SKM-1 (cell line): ENCODE results near the gene OTUD5.

ENCODE experiments used
- DNase-seq: peaks from one replicate; lab custom pipeline; 2025; ENCODE audit not compliant: unreplicated experiment; lab: John Stamatoyannopoulos, UW

OTUD5 gene

DNA sequence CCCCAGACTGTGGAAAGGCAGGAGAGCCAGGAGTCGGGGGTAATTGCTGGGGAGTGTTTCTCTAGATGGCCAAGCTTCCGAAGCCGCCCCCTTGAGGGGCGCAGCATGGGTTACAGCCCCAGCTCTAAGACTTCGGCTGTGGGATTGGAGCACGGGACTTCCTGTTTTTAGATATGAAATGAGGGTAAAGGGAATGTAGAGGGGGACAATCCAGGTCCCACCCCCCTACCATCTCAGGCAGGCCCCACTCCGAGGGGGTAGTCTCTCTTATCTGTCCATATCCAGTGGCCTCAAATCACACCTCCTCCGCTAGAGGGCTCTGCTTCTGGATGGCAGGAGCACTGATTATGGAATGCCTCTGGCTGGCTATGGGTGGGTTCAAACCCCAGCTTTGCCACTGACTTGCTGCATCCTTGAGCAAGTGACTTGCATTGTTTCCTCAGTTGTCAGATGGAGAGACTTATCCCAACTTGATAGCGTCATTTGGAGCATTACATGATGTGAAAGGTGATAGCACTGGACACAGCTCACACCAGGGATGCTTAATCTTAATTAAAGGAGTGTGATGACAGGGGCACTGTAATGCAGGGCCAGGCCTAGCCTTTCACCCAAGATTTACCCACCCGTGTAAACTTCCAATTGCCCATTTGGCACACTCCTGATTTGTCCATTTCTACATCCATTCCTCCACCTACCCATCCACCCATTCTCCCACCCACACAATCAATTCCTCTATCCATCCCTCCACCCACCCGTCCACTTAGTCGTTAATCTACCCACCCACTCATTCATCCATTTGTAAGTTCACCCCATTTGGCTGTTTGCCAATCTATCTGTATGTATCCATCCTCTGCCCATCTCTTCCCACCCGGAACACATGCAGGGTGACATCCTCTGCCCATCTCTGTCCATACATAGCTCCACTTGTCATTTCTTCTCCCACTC, 15.1 kb upstream of the OTUD5 start:
- DNase-seq: peak; percentile 0

GRCh38 chrX:48971249-48972219, 14.1 kb upstream of the OTUD5 start, which contains the start of gene KCND1:
Gene KCND1 (minus strand): TSS chrX:48971844. CDS start chrX:48970271, 1,573 bp downstream.
- no peak for DNase-seq

DNA sequence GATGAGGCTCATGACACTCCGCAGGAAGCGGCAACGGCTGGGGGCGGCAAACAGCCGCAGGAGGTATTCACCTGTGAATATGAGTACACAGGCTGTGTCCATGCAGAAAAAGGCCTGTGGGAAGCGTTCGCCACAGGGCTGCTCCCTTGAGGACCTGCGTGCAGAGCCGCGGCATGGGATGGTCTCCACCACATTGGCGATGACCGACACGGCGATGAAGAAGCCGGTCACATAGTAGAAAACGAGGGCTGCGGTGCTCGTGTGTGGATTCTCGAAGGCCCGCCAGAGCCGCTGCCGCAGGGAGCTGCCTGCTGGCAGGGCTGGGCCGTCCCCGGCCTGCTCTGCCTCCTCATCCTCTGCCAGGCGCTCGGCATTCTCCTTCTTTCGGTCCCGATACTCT, 12.1 kb upstream of the OTUD5 start:
- DNase-seq: no peak

DNA sequence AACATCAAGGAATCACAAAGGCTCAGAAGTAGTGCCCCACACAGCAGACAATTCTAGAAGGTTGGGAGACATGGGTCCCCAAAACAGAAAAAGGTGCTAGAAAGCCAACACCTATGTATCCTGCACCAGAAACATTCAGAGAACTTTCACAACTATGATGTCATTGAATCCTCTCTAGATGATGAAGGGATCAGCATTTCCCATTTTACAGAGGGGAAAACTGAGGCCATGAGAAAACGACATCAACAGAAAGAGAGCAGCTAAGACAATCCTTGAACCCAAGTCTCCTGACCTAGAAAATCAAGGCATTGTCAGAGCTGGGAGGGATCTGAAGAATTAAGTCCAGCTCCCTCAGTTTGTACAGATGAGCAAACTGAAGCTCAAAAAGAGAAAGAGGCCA, 11.0 kb upstream of the OTUD5 start:
- DNase-seq: no peak

DNA sequence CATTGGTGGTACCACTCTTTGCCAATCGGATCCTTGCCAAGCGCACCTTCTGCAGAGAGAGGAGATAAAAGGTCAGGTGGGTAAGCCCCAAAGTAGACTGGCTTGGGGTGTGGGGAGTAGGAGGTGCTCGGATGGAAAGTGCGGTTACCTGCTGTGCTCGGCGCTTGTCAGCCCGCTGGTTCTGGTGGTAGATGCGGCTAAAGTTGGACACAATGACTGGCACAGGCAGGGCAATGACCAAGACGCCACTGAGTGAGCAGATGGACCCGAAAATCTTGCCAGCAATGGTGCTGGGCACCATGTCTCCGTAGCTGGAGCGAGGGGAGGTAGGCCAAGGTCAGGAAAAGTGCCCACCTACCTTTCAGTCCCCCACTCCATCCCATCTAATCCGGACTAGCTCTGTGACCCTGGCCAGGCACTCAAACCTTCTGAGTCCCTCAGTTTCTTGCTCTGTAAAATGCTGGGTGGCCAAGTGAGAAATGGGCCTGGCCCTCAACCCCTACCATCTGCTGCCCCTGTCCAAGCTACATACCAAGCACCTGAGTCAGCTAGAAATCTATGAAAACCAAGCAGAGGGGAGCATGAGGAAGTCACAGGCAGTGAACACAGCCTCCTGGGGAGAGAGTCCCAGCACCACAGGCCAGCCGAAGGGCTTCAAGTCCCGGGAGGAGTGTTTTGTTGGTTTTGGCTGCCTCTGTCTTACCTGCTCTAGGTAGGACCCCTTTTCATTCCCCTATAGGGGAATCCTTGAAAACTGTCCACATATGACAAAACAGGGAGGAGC, 9.6 kb upstream of the OTUD5 start:
- DNase-seq: no peak

- no peak for DNase-seq
These were observed 8.6 kb upstream of the OTUD5 start for GRCh38 chrX:48965959-48966358.

GRCh38 chrX:48961585-48962091, 4.2 kb upstream of the OTUD5 start:
- DNase-seq: no peak

DNA sequence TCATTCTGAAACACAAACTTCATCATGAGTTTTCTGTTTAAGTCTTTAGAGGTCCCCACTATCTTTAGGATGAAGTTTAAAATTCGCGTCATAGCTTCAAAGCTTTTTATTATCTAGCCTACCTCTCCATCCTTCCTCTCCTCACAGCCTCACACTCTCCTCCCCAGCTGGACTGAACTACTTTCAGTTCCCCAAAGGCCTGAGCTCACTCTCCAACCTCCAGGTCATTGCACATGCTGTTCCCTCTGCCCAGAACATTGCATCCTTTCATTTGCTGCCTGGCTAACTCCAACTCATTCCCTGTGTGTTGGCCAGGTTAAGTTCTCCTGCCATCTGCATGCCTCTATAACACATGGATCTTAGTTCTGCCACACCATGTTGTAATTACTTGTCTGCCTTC, 2.9 kb upstream of the OTUD5 start:
- no peak for DNase-seq

- DNase-seq: no peak
These were observed 1.3 kb upstream of the OTUD5 start for GRCh38 chrX:48958635-48959094.

- DNase-seq: peak; percentile 80
These were observed 624 bp upstream of the OTUD5 start for GRCh38 chrX:48957827-48958634.

- DNase-seq: no peak
These were observed 536 bp downstream of the OTUD5 start for GRCh38 chrX:48956728-48957414.

GRCh38 chrX:48948589-48948988, 8.8 kb downstream of the OTUD5 start:
- no peak for DNase-seq

GRCh38 chrX:48945517-48946348, 11.7 kb downstream of the OTUD5 start:
- DNase-seq: no peak

DNA sequence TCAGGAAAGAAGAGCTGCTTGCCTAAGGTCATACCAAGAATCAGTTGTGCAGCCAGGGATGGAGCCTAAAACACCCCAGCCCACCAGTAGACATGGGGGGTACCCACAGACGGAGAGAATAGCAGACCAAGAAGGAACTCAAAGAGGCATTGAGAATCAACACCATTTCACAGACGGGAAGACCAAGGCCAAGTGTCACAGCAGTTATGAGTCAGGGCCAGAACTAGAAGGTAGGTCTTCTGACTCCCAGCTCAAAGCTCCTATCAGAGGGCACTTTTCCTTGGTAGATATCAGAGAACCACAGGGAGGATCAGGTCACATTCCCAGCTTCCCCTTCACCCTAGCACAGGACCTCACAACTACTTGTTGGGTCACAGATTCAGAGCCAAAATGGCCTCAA, 14.5 kb downstream of the OTUD5 start:
- no peak for DNase-seq

DNA sequence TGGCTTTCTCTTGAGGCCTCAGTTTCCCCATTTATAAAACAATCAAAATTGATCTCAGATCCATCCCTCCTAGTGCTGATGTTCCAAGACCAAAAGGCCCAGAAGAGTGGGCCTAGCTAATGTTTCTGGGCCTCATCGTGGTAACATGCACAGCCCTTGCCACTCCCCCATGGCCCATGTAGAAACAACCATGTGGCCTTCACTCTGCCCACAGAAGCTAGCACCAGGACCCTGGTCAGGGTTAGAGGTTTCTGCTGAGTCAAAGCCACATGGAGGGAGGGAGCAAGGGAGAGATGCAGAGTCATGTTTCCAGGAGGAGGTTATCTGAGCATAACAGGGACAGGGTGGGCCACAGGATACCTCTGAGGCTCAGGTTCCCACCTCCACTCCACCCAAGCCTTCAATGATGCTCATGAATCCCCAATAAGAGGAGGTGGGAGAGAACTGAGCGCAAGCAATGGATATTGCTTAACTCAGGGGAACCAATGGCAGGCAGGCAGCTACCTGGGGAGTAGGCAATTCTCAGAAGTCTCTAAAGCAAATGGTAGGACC, 16.9 kb downstream of the OTUD5 start:
- no peak for DNase-seq

DNA sequence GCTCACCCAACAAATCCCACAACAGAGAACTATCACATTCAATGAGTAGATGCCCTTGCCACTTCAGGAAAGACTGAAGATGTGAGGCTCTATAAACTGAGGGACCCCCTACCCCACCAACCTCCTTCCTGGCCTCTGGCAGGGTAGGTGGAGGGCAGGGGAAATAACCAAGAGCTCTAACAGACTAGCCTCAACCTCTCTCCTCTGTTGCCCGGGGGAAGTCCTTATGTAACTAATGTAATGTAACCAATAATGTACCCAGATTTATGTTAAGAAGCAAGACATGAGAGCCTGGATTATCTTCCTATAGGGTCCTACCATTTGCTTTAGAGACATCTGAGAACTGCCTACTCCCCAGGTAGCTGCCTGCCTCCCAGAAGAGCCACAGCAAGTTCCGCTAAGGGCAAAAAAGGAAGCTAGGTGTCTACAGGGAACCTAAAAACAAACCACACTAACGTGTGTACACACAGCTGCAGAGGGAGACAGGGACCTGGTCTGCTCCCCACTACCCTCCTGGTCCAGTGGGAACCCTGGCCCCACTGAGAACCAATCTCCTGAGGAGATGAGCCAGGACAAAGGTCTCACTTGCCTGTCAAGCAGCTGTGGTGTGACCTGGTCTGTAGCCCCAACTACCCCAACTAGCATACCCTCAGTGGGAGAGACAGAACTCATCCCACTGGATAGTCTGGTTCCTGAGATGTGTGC, 17.7 kb downstream of the OTUD5 start:
- no peak for DNase-seq

DNA sequence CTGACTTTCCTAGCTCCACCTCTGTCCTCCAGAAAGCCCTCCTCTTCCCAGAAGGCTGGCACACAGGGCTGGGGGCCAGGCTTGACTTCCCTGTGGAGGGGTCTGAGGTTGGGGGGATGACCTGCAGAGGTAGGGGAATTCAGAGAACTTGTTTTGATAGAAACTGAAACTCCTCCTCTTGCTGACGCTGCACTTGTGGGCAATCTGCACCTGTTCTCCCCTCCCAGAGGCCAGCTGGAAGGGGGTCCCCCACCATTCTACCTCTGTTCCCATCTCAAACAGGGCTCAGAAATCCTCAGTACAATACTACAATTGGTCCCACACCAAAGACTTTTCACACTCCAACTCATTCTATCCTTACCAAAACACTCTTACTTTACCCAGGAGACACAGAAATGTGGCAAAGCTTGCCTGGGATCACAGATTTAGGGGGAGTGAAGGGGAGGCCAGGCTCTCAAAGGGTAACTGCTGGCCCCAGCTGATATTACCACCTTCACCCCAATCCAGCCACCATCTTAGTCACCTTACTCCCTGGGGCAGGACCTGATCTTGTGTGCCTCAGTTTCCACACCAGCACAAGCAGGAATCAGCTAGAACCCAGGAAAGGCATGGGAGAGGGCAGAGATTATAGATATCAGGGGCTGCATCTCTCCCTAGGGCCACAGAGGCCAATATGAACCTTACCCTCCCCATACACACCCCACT, 18.5 kb downstream of the OTUD5 start:
- no peak for DNase-seq
